DND-41 (cell line): Measurements from ENCODE around the gene SLC13A3.

Experiments used
- EZH2 ChIP-seq: IDR thresholded peaks from 3 replicates; pipeline ENCODE4 v1.6.1; 2012; ENCODE audit warnings: borderline replicate concordance, low read depth, mild to moderate bottlenecking, moderate library complexity, low read length, inconsistent platforms; ENCODE audit not compliant: severe bottlenecking
- TF ChIP-seq, protein P1 (sequence below): IDR thresholded peaks from 2 replicates; pipeline ENCODE4 v1.5.1; 2012; ENCODE audit warnings: borderline replicate concordance, low read length, moderate library complexity, mild to moderate bottlenecking; ENCODE audit not compliant: poor library complexity, severe bottlenecking; ENCODE audit errors: extremely low read depth

DNA sequence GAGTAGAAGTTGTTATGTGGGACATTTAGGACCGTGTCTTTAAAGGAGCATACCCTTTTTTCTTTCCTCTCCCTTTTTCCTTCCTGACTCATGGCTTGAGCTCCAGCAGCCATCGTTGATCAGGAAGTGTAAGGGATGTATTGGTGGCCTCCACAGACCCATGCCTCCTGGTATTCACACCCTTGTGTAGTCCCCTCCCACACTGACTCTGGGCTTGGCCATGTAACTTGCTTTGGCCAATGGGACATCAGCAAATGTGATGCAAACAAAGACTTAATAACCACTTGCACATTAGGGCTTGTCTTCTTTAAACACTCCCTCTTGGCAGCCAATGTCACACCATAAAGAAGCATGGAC lies 18.9 kb upstream of the SLC13A3 start:
- TF ChIP-seq, protein P1, sequence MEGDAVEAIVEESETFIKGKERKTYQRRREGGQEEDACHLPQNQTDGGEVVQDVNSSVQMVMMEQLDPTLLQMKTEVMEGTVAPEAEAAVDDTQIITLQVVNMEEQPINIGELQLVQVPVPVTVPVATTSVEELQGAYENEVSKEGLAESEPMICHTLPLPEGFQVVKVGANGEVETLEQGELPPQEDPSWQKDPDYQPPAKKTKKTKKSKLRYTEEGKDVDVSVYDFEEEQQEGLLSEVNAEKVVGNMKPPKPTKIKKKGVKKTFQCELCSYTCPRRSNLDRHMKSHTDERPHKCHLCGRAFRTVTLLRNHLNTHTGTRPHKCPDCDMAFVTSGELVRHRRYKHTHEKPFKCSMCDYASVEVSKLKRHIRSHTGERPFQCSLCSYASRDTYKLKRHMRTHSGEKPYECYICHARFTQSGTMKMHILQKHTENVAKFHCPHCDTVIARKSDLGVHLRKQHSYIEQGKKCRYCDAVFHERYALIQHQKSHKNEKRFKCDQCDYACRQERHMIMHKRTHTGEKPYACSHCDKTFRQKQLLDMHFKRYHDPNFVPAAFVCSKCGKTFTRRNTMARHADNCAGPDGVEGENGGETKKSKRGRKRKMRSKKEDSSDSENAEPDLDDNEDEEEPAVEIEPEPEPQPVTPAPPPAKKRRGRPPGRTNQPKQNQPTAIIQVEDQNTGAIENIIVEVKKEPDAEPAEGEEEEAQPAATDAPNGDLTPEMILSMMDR = no peak
- TF ChIP-seq EZH2 = no peak
